ENCODE measurements around the gene CD164L2.

The CD164L2 gene

DNA sequence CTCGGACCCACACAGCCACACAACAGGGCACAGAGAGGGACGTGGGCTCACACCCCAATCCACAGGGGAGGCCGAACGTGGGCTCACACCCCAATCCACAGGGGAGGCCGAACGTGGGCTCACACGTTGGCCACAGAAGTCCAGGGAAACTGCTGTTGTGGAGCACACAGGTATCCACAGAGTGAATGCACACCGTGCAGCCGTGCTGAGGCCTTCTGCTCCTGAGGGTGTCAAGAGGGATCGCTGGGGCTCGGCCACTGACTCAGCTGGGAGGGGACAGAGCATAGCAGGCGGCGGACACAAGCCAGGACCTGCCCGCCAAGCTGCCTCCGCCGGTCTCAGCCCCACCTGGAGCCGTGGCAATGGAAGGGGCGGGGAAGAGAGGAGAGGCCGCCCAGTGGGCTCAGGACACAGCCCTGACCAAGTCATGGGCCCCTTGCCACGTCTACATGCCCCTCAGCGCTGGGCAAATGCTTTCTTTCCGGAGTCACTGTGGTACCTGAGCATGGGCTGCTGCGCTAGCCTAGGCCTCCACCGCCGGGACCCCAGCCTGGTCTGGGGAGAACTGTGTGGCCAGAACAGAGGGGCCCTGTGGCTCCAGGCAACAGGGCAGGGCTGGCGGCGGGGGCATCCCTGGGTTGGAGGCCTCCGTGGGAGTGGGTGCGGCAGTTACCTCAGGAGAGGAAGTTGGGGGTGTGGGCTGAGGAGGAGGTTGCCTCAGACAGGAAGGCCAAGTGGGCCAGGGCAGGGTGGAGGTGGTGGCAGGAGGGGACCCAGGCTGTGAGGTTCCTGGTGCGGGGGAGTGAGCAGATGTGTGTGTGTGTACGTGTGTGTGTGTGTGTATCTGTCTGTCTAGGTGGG is 40.1 kb downstream of the CD164L2 start:
- no peaks in the 10 kb centered on the region for H3K36me3 ChIP-seq (ENCODE audit: insufficient read depth, low read length)
- no peak overlapping the region for H3K27ac ChIP-seq (ENCODE audit: low read depth, low read length)
- no peaks in the 10 kb centered on the region for H3K79me2 ChIP-seq (ENCODE audit: control insufficient read depth, insufficient read depth, low read length, unreplicated experiment)
- no peak overlapping the region for H3K4me3 ChIP-seq (ENCODE audit: low read depth, low read length)
- no peaks in the 10 kb centered on the region for H3K27me3 ChIP-seq (ENCODE audit: insufficient read depth, low read length)
- H2AFZ ChIP-seq (ENCODE audit: low read length, unreplicated experiment): no peak overlapping the region
- peaks cover 29% of the 10 kb centered on the region for H3K4me1 ChIP-seq (ENCODE audit: control insufficient read depth, insufficient read depth, low read length, unreplicated experiment)

DNA sequence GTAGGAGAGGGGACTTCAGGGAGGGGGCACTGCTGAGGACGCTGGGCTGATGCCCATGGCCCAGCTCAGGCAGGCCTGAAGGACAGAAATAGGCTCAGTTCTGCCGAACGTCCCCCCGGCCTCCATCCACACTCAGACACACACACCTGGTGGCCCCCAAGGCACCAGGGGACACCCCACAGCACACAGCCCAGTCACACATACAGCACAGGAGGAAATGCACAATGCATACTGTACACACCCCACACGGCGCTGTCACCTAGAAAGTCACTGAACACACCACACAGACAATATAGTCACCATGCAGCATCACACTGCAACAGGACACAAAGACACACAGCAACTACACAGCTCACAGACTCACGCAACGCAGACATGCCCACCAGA is 40.7 kb downstream of the CD164L2 start:
- no peak overlapping the region for H3K27ac ChIP-seq (ENCODE audit: low read depth, low read length)
- H3K4me3 ChIP-seq (ENCODE audit: low read depth, low read length): no peak overlapping the region
- H3K79me2 ChIP-seq (ENCODE audit: control insufficient read depth, insufficient read depth, low read length, unreplicated experiment): no peaks in the 10 kb centered on the region
- H3K27me3 ChIP-seq (ENCODE audit: insufficient read depth, low read length): no peaks in the 10 kb centered on the region
- H2AFZ ChIP-seq (ENCODE audit: low read length, unreplicated experiment): no peak overlapping the region
- H3K4me1 ChIP-seq (ENCODE audit: control insufficient read depth, insufficient read depth, low read length, unreplicated experiment): peaks cover 28% of the 10 kb centered on the region
- H3K36me3 ChIP-seq (ENCODE audit: insufficient read depth, low read length): no peaks in the 10 kb centered on the region

DNA sequence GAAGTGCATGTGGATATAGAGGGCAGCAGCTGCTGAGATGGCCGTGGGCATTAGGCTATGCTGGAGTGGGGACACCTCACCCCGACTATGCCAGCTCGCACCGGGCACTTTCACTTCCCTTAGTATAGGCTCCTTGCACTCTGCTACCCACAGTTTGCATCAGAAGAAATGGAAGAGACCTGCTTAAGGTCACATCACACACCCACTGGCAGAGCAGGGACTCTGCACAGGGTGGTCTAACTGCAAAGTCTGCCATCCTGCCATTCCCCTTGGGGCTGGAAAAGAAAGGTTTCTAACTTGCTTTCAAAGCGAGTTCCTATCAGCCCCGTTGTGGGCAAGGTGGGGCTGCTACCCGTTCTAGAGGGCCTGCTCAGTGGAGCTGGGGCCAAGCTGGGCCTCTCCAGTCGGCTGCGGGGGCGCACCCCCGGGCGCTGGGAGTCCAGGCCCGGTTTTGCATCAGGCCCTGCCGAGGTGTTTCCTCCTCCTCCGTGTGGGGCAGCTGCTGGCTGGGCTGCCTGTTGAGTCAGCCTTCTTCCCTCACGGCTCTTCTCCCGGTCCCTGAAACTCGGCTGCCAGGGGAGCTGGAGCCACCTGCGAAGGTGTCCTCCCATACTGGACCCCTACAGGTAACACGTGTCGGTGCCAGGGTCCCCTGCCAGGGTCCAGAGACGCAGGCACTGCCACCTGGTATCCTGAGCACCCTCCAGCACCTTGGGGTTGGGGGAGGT is 41.4 kb downstream of the CD164L2 start, which contains the start of gene SYTL1:
Gene SYTL1 (plus strand): TSS at position 498 of the 728 bp plus-strand sequence. CDS start 3,313 bp downstream, outside the sequence.
- Histone ChIP-seq H3K79me2 (ENCODE audit: control insufficient read depth, insufficient read depth, low read length, unreplicated experiment) (no peaks in the 10 kb centered on the region), H3K4me1 (ENCODE audit: control insufficient read depth, insufficient read depth, low read length, unreplicated experiment) (peaks cover 24% of the 10 kb centered on the region), H3K27me3 (ENCODE audit: insufficient read depth, low read length) (no peaks in the 10 kb centered on the region), H3K27ac (ENCODE audit: low read depth, low read length) (no peak within 1 kb of the TSS), H2AFZ (ENCODE audit: low read length, unreplicated experiment) (no peak within 1 kb of the TSS), H3K36me3 (ENCODE audit: insufficient read depth, low read length) (no peaks in the 10 kb centered on the region), H3K4me3 (ENCODE audit: low read depth, low read length) (no peak within 1 kb of the TSS)

DNA sequence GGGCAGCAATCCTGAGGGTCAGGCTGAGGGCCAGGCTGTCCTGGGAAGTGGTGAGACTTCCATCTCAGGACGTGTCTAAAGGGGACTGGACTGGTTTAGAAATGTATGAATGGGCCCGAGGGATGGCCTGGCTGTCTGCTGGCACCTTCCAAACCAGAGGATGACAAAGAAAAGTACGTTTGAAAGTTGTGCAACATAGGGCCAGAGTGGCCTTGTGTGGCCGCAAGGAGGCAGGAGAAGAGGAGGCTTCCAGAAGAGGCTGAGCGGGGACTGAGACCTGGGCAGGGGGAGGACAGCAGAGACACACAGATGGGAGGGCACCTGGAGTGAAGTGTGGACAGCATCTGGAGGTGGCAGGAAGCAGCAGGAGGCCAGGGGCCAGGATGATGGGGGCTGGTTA is 43.9 kb downstream of the CD164L2 start:
- H3K79me2 ChIP-seq (ENCODE audit: control insufficient read depth, insufficient read depth, low read length, unreplicated experiment): no peaks in the 10 kb centered on the region
- H3K4me3 ChIP-seq (ENCODE audit: low read depth, low read length): no peak overlapping the region
- H3K4me1 ChIP-seq (ENCODE audit: control insufficient read depth, insufficient read depth, low read length, unreplicated experiment): peaks cover 24% of the 10 kb centered on the region
- H2AFZ ChIP-seq (ENCODE audit: low read length, unreplicated experiment): no peak overlapping the region
- H3K27me3 ChIP-seq (ENCODE audit: insufficient read depth, low read length): no peaks in the 10 kb centered on the region
- 0 out of 2 replicates have a peak, but pooled peaks cover 6% of the 10 kb centered on the region for H3K36me3 ChIP-seq (ENCODE audit: insufficient read depth, low read length)
- no peak overlapping the region for H3K27ac ChIP-seq (ENCODE audit: low read depth, low read length)

GRCh38 chr1:27338751-27339150 is 44.4 kb downstream of the CD164L2 start:
- no peaks in the 10 kb centered on the region for H3K27me3 ChIP-seq (ENCODE audit: insufficient read depth, low read length)
- peaks cover 24% of the 10 kb centered on the region for H3K4me1 ChIP-seq (ENCODE audit: control insufficient read depth, insufficient read depth, low read length, unreplicated experiment)
- H3K79me2 ChIP-seq (ENCODE audit: control insufficient read depth, insufficient read depth, low read length, unreplicated experiment): no peaks in the 10 kb centered on the region
- H3K36me3 ChIP-seq (ENCODE audit: insufficient read depth, low read length): 0 out of 2 replicates have a peak, but pooled peaks cover 10% of the 10 kb centered on the region
- no peak overlapping the region for H3K4me3 ChIP-seq (ENCODE audit: low read depth, low read length)
- H2AFZ ChIP-seq (ENCODE audit: low read length, unreplicated experiment): no peak overlapping the region
- H3K27ac ChIP-seq (ENCODE audit: low read depth, low read length): no peak overlapping the region

GRCh38 chr1:27336756-27337155 is 46.4 kb downstream of the CD164L2 start:
- Histone ChIP-seq H3K27ac (ENCODE audit: low read depth, low read length) (no peak overlapping the region), H3K4me3 (ENCODE audit: low read depth, low read length) (no peak overlapping the region), H3K79me2 (ENCODE audit: control insufficient read depth, insufficient read depth, low read length, unreplicated experiment) (no peaks in the 10 kb centered on the region), H3K4me1 (ENCODE audit: control insufficient read depth, insufficient read depth, low read length, unreplicated experiment) (peaks cover 27% of the 10 kb centered on the region), H3K27me3 (ENCODE audit: insufficient read depth, low read length) (no peaks in the 10 kb centered on the region), H2AFZ (ENCODE audit: low read length, unreplicated experiment) (no peak overlapping the region), H3K36me3 (ENCODE audit: insufficient read depth, low read length) (peaks cover 16% of the 10 kb centered on the region; the same call in 1 of the 2 replicates)

- Histone ChIP-seq H3K79me2 (ENCODE audit: control insufficient read depth, insufficient read depth, low read length, unreplicated experiment) (peaks cover 2% of the 10 kb centered on the region), H3K27me3 (ENCODE audit: insufficient read depth, low read length) (no peaks in the 10 kb centered on the region), H3K4me3 (ENCODE audit: low read depth, low read length) (no peak overlapping the region), H3K27ac (ENCODE audit: low read depth, low read length) (no peak overlapping the region), H3K4me1 (ENCODE audit: control insufficient read depth, insufficient read depth, low read length, unreplicated experiment) (peaks cover 21% of the 10 kb centered on the region), H2AFZ (ENCODE audit: low read length, unreplicated experiment) (no peak overlapping the region), H3K36me3 (ENCODE audit: insufficient read depth, low read length) (peaks cover 16% of the 10 kb centered on the region; the same call in 1 of the 2 replicates)
Observed at GRCh38 chr1:27335506-27336422, 47.4 kb downstream of the CD164L2 start.

DNA sequence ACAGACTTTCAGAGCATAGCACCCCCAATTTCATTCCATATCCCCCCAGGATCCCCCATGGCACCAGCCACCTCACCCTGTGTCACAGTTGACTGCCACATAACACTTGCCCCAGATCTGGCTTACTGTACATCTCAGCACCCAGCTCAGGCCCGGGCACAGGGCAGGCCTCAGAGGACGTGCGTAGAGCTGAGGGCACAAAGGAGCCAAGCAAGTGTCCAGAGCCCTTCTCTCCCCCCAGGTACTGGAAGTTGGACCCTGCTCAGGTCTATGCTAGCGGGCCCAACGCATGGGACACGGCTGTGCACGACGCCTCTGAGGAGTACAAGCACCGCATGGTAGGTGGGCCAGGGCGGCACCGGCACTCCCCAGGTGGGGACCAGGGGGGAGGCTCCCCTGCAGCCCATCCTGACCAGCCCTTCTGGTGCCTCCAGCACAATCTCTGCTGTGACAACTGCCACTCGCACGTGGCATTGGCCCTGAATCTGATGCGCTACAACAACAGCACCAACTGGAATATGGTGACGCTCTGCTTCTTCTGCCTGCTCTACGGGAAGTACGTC is 49.3 kb downstream of the CD164L2 start:
- no peaks in the 10 kb centered on the region for H3K27me3 ChIP-seq (ENCODE audit: insufficient read depth, low read length)
- H3K36me3 ChIP-seq (ENCODE audit: insufficient read depth, low read length): peaks cover 16% of the 10 kb centered on the region; the same call in 1 of the 2 replicates
- H3K27ac ChIP-seq (ENCODE audit: low read depth, low read length): no peak overlapping the region

DNA sequence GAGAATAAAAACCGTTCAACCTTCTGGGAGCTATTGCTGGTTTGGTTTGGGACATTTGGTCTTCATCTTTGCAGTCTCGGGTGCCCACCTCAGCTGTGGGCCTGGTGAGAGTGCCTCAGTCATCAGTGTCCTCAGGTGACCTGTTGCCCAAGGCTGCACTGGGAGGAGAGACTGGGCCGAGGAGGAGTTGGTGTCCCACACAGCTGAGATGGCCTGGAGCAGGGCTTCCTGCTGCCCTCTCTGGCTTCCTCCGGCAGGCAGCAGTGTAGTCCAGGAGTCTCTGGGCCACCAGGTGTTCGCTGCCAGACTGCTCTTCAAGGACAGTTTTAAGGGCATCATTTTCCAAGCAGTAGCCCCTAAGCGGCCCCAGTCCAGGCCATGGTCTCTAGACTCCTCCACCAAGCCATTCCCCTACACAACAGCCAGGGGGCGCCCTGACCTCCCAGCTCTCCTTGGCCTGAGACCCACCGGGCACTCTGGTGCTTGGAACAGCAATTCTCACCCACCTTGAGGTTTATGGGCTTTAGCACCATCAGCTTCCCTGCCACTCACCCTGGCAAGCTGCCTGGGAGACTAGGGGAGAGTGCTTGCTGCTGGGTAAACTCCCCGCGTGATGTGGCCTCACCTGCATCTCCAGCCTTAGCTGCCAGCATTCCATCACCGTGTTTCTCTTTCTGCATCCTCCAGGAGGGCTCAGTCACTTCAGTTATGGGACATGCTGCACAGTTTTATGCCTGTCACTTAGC is 50.4 kb downstream of the CD164L2 start:
- Histone ChIP-seq H3K36me3 (ENCODE audit: insufficient read depth, low read length) (peaks cover 16% of the 10 kb centered on the region; the same call in 1 of the 2 replicates), H2AFZ (ENCODE audit: low read length, unreplicated experiment) (no peak overlapping the region), H3K27ac (ENCODE audit: low read depth, low read length) (peak overlapping the region; percentile 45; the same call in 1 of the 2 replicates), H3K4me3 (ENCODE audit: low read depth, low read length) (no peak overlapping the region), H3K27me3 (ENCODE audit: insufficient read depth, low read length) (no peaks in the 10 kb centered on the region), H3K4me1 (ENCODE audit: control insufficient read depth, insufficient read depth, low read length, unreplicated experiment) (peaks cover 14% of the 10 kb centered on the region), H3K79me2 (ENCODE audit: control insufficient read depth, insufficient read depth, low read length, unreplicated experiment) (peaks cover 25% of the 10 kb centered on the region)

More for the DNA sequence above, 49.3 kb downstream of the CD164L2 start:
- Histone ChIP-seq H2AFZ (ENCODE audit: low read length, unreplicated experiment) (no peak overlapping the region), H3K4me3 (ENCODE audit: low read depth, low read length) (no peak overlapping the region), H3K79me2 (ENCODE audit: control insufficient read depth, insufficient read depth, low read length, unreplicated experiment) (peaks cover 14% of the 10 kb centered on the region), H3K4me1 (ENCODE audit: control insufficient read depth, insufficient read depth, low read length, unreplicated experiment) (peaks cover 16% of the 10 kb centered on the region)

Measured in ACC112 (cell line).